Measurements from ENCODE around the gene YWHAH. TPM values are rescaled to one million over a fixed set of nuclear protein-coding genes. Genes with fewer than 3 reads are reported as not detected.

YWHAH gene
- total and polyA plus RNA-seq, 2 experiments from 2014 or later: 80.7 to 135 TPM

DNA sequence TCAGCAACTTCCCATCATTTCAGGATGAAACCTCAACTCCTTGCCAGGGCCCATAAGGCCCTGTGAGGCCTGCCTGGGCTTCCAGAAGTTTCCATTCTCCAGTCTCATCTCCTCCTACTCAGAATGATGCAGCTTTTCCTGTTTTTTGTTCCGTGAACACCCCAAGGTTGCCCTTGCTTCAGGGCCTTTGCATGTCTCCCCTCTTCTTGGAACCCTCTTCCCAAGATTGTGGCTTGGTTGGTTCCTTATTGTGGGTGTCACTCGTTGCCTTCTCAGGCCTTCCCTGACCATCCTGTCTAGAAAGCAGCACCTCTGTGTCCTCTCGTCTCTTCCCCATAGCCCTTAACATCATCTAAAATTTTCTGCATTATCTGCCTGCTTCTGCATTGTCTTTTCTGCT lies 23.2 kb upstream of the YWHAH start:
- H4K20me1 ChIP-seq (ENCODE audit: insufficient read depth, poor library complexity, severe bottlenecking): no peaks in the 10 kb centered on the region
- H3K4me1 ChIP-seq (ENCODE audit: insufficient read depth): no peaks in the 10 kb centered on the region
- WGBS (ENCODE audit: low lambda C conversion rate, missing lambda C conversion rate): 85% methylated on average over 3 of the region's 3 CpGs
- no peak overlapping the region for H3K27ac ChIP-seq
- H3K4me2 ChIP-seq: no peak overlapping the region
- no peaks in the 10 kb centered on the region for H3K9me3 ChIP-seq (ENCODE audit: low read depth)
- no peak overlapping the region for H2AFZ ChIP-seq
- no peak overlapping the region for H3K4me3 ChIP-seq
- no peaks in the 10 kb centered on the region for H3K27me3 ChIP-seq
- no peaks in the 10 kb centered on the region for H3K79me2 ChIP-seq
- H3K9me2 ChIP-seq (replicated peaks; ENCODE audit: insufficient read depth): no peaks in the 10 kb centered on the region
- DNase-seq (ENCODE audit: low spot score): no peak
- TF ChIP-seq EZH2phosphoT487 (IDR thresholded peaks at IDR 0.05; ENCODE audit: low read depth, severe bottlenecking, unreplicated experiment): no peak
- H3K36me3 ChIP-seq (replicated peaks; ENCODE audit: insufficient read depth, low read depth): no peaks in the 10 kb centered on the region

DNA sequence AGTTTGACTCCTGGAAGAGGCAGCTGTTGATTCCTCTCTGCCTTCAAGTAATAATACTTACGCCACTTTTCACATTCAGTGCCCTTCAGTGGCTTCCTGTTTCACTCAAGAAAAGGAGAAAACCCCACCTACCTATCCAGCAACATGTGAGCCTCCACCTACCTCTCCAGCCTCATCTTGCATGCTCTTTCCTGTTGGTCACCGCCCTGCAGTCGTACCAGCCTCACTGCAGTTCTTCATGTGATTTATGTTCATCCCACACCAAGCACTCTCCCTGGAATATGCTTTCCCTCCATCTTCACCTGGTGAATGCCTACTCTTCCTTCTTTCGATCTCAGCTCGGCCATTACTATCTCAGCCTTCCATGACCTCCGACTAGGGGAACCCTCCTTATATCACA lies 21.8 kb upstream of the YWHAH start:
- Histone ChIP-seq H3K27ac (no peak overlapping the region), H4K20me1 (ENCODE audit: insufficient read depth, poor library complexity, severe bottlenecking) (no peaks in the 10 kb centered on the region), H3K79me2 (no peaks in the 10 kb centered on the region), H3K4me1 (ENCODE audit: insufficient read depth) (no peaks in the 10 kb centered on the region), H3K9me3 (ENCODE audit: low read depth) (no peaks in the 10 kb centered on the region), H3K27me3 (no peaks in the 10 kb centered on the region), H3K4me3 (no peak overlapping the region), H2AFZ (no peak overlapping the region), H3K9me2 (replicated peaks; ENCODE audit: insufficient read depth) (no peaks in the 10 kb centered on the region), H3K36me3 (replicated peaks; ENCODE audit: insufficient read depth, low read depth) (no peaks in the 10 kb centered on the region), H3K4me2 (no peak overlapping the region)
- WGBS (ENCODE audit: low lambda C conversion rate, missing lambda C conversion rate): 92% methylated on average over 6 of the region's 6 CpGs
- TF ChIP-seq, protein P1, sequence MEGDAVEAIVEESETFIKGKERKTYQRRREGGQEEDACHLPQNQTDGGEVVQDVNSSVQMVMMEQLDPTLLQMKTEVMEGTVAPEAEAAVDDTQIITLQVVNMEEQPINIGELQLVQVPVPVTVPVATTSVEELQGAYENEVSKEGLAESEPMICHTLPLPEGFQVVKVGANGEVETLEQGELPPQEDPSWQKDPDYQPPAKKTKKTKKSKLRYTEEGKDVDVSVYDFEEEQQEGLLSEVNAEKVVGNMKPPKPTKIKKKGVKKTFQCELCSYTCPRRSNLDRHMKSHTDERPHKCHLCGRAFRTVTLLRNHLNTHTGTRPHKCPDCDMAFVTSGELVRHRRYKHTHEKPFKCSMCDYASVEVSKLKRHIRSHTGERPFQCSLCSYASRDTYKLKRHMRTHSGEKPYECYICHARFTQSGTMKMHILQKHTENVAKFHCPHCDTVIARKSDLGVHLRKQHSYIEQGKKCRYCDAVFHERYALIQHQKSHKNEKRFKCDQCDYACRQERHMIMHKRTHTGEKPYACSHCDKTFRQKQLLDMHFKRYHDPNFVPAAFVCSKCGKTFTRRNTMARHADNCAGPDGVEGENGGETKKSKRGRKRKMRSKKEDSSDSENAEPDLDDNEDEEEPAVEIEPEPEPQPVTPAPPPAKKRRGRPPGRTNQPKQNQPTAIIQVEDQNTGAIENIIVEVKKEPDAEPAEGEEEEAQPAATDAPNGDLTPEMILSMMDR (IDR thresholded peaks at IDR 0.05; ENCODE audit: poor library complexity): no peak
- TF ChIP-seq EZH2 (IDR thresholded peaks at IDR 0.05; ENCODE audit: borderline replicate concordance) (no peak), EZH2phosphoT487 (IDR thresholded peaks at IDR 0.05; ENCODE audit: low read depth, severe bottlenecking, unreplicated experiment) (no peak)
- no peak for DNase-seq (ENCODE audit: low spot score)

DNA sequence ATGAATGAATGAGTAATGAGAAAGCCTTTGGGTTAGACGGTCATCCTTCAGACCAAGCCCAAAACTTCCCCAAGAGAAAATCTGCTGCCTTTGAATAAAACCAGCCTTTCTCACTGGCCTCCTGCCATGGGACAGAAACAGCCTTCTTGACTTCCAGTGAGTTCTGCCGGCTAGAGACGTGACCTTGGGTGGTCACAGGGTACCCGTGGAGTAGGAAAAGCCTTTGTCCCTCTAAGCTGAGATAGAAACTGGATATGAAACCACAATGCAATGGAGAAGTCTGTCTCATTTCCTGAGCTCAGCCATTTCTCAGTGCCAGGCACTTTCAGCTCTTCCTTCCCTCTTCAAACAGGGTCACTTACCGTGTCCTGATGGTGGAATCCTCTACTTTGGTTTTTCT lies 21.2 kb upstream of the YWHAH start:
- H3K4me1 ChIP-seq (ENCODE audit: insufficient read depth): no peaks in the 10 kb centered on the region
- no peak overlapping the region for H3K27ac ChIP-seq
- no peak overlapping the region for H3K4me2 ChIP-seq
- H2AFZ ChIP-seq: no peak overlapping the region
- H3K9me2 ChIP-seq (replicated peaks; ENCODE audit: insufficient read depth): no peaks in the 10 kb centered on the region
- H3K9me3 ChIP-seq (ENCODE audit: low read depth): no peaks in the 10 kb centered on the region
- H4K20me1 ChIP-seq (ENCODE audit: insufficient read depth, poor library complexity, severe bottlenecking): no peaks in the 10 kb centered on the region
- H3K36me3 ChIP-seq (replicated peaks; ENCODE audit: insufficient read depth, low read depth): no peaks in the 10 kb centered on the region
- WGBS (ENCODE audit: low lambda C conversion rate, missing lambda C conversion rate): 78% methylated on average over 5 of the region's 5 CpGs
- H3K27me3 ChIP-seq: no peaks in the 10 kb centered on the region
- TF ChIP-seq, protein P1 (IDR thresholded peaks at IDR 0.05; ENCODE audit: poor library complexity): no peak
- TF ChIP-seq EZH2 (IDR thresholded peaks at IDR 0.05; ENCODE audit: borderline replicate concordance) (no peak), EZH2phosphoT487 (IDR thresholded peaks at IDR 0.05; ENCODE audit: low read depth, severe bottlenecking, unreplicated experiment) (no peak)
- no peak for DNase-seq (ENCODE audit: low spot score)
- no peak overlapping the region for H3K4me3 ChIP-seq
- no peaks in the 10 kb centered on the region for H3K79me2 ChIP-seq

DNA sequence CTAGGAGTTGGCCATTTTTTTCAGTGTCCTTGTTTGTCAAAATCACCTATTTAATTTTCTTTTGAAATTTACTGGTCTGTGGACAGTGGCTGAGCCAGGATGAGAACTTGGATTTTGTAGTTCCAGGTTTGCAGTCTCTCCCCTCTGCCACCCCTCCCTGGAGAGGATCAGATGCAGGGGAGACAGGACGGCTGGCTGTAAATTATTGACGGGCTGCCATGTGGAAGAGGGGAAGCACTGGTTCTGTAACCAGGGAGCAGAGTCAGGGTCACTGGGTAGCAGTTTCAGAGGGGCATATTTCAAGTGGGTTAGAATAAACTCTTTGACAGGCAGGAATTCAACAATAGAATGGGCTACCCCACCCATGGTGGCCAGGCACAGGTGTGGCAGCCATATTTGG lies 20.6 kb upstream of the YWHAH start:
- Histone ChIP-seq H4K20me1 (ENCODE audit: insufficient read depth, poor library complexity, severe bottlenecking) (no peaks in the 10 kb centered on the region), H2AFZ (no peak overlapping the region), H3K4me1 (ENCODE audit: insufficient read depth) (peaks cover under 1% of the 10 kb centered on the region), H3K79me2 (no peaks in the 10 kb centered on the region), H3K4me3 (no peak overlapping the region), H3K9me2 (replicated peaks; ENCODE audit: insufficient read depth) (no peaks in the 10 kb centered on the region), H3K4me2 (no peak overlapping the region), H3K9me3 (ENCODE audit: low read depth) (no peaks in the 10 kb centered on the region), H3K27ac (no peak overlapping the region), H3K27me3 (no peaks in the 10 kb centered on the region), H3K36me3 (replicated peaks; ENCODE audit: insufficient read depth, low read depth) (no peaks in the 10 kb centered on the region)
- TF ChIP-seq, protein P1 (IDR thresholded peaks at IDR 0.05; ENCODE audit: poor library complexity): no peak
- no peak for TF ChIP-seq EZH2phosphoT487 (IDR thresholded peaks at IDR 0.05; ENCODE audit: low read depth, severe bottlenecking, unreplicated experiment)
- no peak for TF ChIP-seq EZH2 (IDR thresholded peaks at IDR 0.05; ENCODE audit: borderline replicate concordance)
- WGBS (ENCODE audit: low lambda C conversion rate, missing lambda C conversion rate): 28% methylated on average over 2 of the region's 2 CpGs
- no peak for DNase-seq (ENCODE audit: low spot score)
